Measurements from ENCODE around the gene SLC41A2. TPM values are rescaled to one million over a fixed set of nuclear protein-coding genes. Genes with fewer than 3 reads are reported as not detected.

Gene SLC41A2
- total and polyA plus RNA-seq, 9 of the 15 experiments (the other 6 are each of a cell fraction or from before 2014, with no cell fraction given): 0.01 to 0.89 (median 0.16) TPM; not detected in 1

- peak; percentile 24 for TF ChIP-seq TAF9B (IDR thresholded peaks at IDR 0.05; ENCODE audit: partially characterized antibody)
- TF ChIP-seq ESRRA (IDR thresholded peaks at IDR 0.05; ENCODE audit: borderline replicate concordance, low read depth): peak; percentile 38; the same call in 1 of the 2 replicates
- no peak for TF ChIP-seq ZNF395 (CRISPR knock-in tag; IDR thresholded peaks at IDR 0.05)
- TF ChIP-seq HDAC1 (IDR thresholded peaks at IDR 0.05): peak in 1 of 2 experiments; percentile 61; a peak in 2 of 4 replicates
- TF ChIP-seq MLX (CRISPR knock-in tag; conservative IDR thresholded peaks at IDR 0.05): no peak
- no peak for TF ChIP-seq ZBTB8A (IDR thresholded peaks at IDR 0.05; ENCODE audit: partially characterized antibody)
- TF ChIP-seq GATAD2B (IDR thresholded peaks at IDR 0.05; ENCODE audit: borderline replicate concordance): peak; percentile 58; the same call in 1 of the 2 replicates
- peak; percentile 28 for TF ChIP-seq PCBP1 (IDR thresholded peaks at IDR 0.05; ENCODE audit: low read depth, low read length, poor library complexity, severe bottlenecking)
- peak; percentile 32; the same call in 1 of the 2 replicates for TF ChIP-seq MAFF (IDR thresholded peaks at IDR 0.05; ENCODE audit: low read length)
- TF ChIP-seq FOXK2 (conservative IDR thresholded peaks at IDR 0.05 in 1 of 2, IDR thresholded peaks at IDR 0.05 in 1 of 2; ENCODE audit: low read depth in 2 of 2): peak; percentile 23 to 40; a peak in 2 of 4 replicates
- no peak for TF ChIP-seq PTTG1 (tag; IDR thresholded peaks at IDR 0.05; ENCODE audit: low read depth)
Observed at GRCh38 chr12:104958001-104958804, at the start of gene SLC41A2 (continued).

All from K562 (cell line).